Subcutaneous abdominal adipose tissue (tissue), 5 donors: ENCODE measurements around the gene SAMMSON.

Experiments
- H3K27ac ChIP-seq: one replicate; pipeline ENCODE4 v1.7.0; 2013; ENCODE audit warnings: low read depth, mild to moderate bottlenecking, inconsistent platforms, low read length, moderate library complexity
- H3K27me3 ChIP-seq, 5 donors: one replicate each; pipeline ENCODE4 v1.7.0; 2013; ENCODE audit warnings: low read length in 5 of 5, inconsistent platforms in 1 of 5; ENCODE audit not compliant: control insufficient read depth in 5 of 5, insufficient read depth in 4 of 5
- H3K36me3 ChIP-seq, 5 donors: one replicate each; pipeline ENCODE4 v1.7.0; 2013; ENCODE audit warnings: low read length in 5 of 5; ENCODE audit not compliant: control insufficient read depth in 5 of 5, insufficient read depth in 5 of 5
- H3K4me1 ChIP-seq, 5 donors: one replicate each; pipeline ENCODE4 v1.7.0; 2013; ENCODE audit warnings: low read length in 5 of 5, mild to moderate bottlenecking in 3 of 5, moderate library complexity in 1 of 5; ENCODE audit not compliant: control insufficient read depth in 5 of 5, insufficient read depth in 5 of 5
- H3K4me3 ChIP-seq, 5 donors: one replicate each; pipeline ENCODE4 v1.7.0; 2013; ENCODE audit warnings: low read length in 5 of 5, low read depth in 1 of 5
- H3K9ac ChIP-seq, 5 donors: one replicate each; pipeline ENCODE4 v1.7.0; 2013; ENCODE audit warnings: low read length in 5 of 5, mild to moderate bottlenecking in 4 of 5, moderate library complexity in 3 of 5
- H3K9me3 ChIP-seq, 5 donors: one replicate each; pipeline ENCODE4 v1.7.0; 2013; ENCODE audit warnings: low read length in 5 of 5; ENCODE audit not compliant: control insufficient read depth in 5 of 5
- donor health status: healthy.
- donor health status: healthy.
- donor health status: healthy.
- donor health status: healthy.
- donor health status: healthy.

Gene SAMMSON

GRCh38 chr3:69999140-70000027 lies at the start of gene SAMMSON:
SAMMSON (plus strand) TSS chr3:69999733.
- Histone ChIP-seq H3K4me1 (peaks cover 0 to 9% (median 8%) of the 10 kb centered on the region in 5 donors), H3K9ac (peak within 1 kb of the TSS in 4 of 5 donors; percentile 12 to 51 (median 39)), H3K36me3 (no peaks in the 10 kb centered on the region), H3K27ac (no peak within 1 kb of the TSS), H3K27me3 (no peaks in the 10 kb centered on the region), H3K4me3 (peak within 1 kb of the TSS; percentile 23 to 70 (median 59)), H3K9me3 (peaks cover 0 to 3% (median 0%) of the 10 kb centered on the region in 5 donors)

- no peak overlapping the region for H3K27ac ChIP-seq
- H3K4me3 ChIP-seq = no peak overlapping the region
- no peak overlapping the region for H3K9ac ChIP-seq
- no peaks in the 10 kb centered on the region for H3K27me3 ChIP-seq
- H3K4me1 ChIP-seq = peaks cover 0 to 4% (median 3%) of the 10 kb centered on the region in 5 donors
- no peaks in the 10 kb centered on the region for H3K9me3 ChIP-seq
- peaks cover 0 to 24% (median 18%) of the 10 kb centered on the region in 5 donors for H3K36me3 ChIP-seq
Measured at GRCh38 chr3:69951616-69952015, 47.9 kb upstream of the SAMMSON start.

GRCh38 chr3:69959581-69959980 lies 40.0 kb upstream of the SAMMSON start:
- H3K9ac ChIP-seq = no peak overlapping the region
- H3K9me3 ChIP-seq = no peaks in the 10 kb centered on the region
- no peaks in the 10 kb centered on the region for H3K27me3 ChIP-seq
- H3K4me3 ChIP-seq = no peak overlapping the region
- no peaks in the 10 kb centered on the region for H3K4me1 ChIP-seq
- H3K27ac ChIP-seq = no peak overlapping the region
- H3K36me3 ChIP-seq = peaks cover 13 to 41% (median 30%) of the 10 kb centered on the region in 5 donors

GRCh38 chr3:69961706-69962439 lies 37.7 kb upstream of the SAMMSON start:
- peaks cover 18 to 42% (median 35%) of the 10 kb centered on the region in 5 donors for H3K36me3 ChIP-seq
- H3K4me1 ChIP-seq = no peaks in the 10 kb centered on the region
- no peak overlapping the region for H3K9ac ChIP-seq
- H3K9me3 ChIP-seq = no peaks in the 10 kb centered on the region
- no peak overlapping the region for H3K27ac ChIP-seq
- no peak overlapping the region for H3K4me3 ChIP-seq
- H3K27me3 ChIP-seq = no peaks in the 10 kb centered on the region

GRCh38 chr3:69963643-69964042 lies 35.9 kb upstream of the SAMMSON start:
- Histone ChIP-seq H3K27ac (no peak overlapping the region), H3K9ac (no peak overlapping the region)

GRCh38 chr3:69967156-69967555 lies 32.4 kb upstream of the SAMMSON start:
- H3K9me3 ChIP-seq = no peaks in the 10 kb centered on the region
- H3K9ac ChIP-seq = no peak overlapping the region
- peaks cover 7 to 17% (median 14%) of the 10 kb centered on the region in 5 donors for H3K36me3 ChIP-seq
- no peak overlapping the region for H3K4me3 ChIP-seq
- no peak overlapping the region for H3K27ac ChIP-seq
- no peaks in the 10 kb centered on the region for H3K4me1 ChIP-seq
- H3K27me3 ChIP-seq = no peaks in the 10 kb centered on the region

More at GRCh38 chr3:69963643-69964042, 35.9 kb upstream of the SAMMSON start:
- H3K27me3 ChIP-seq = no peaks in the 10 kb centered on the region
- no peaks in the 10 kb centered on the region for H3K4me1 ChIP-seq
- no peak overlapping the region for H3K4me3 ChIP-seq
- H3K36me3 ChIP-seq = peaks cover 18 to 35% (median 33%) of the 10 kb centered on the region in 5 donors
- no peaks in the 10 kb centered on the region for H3K9me3 ChIP-seq

GRCh38 chr3:69970827-69971226 lies 28.7 kb upstream of the SAMMSON start:
- Histone ChIP-seq H3K9me3 (no peaks in the 10 kb centered on the region), H3K4me3 (no peak overlapping the region), H3K27me3 (no peaks in the 10 kb centered on the region), H3K36me3 (peaks cover 0 to 4% (median 0%) of the 10 kb centered on the region in 5 donors), H3K4me1 (no peaks in the 10 kb centered on the region), H3K27ac (no peak overlapping the region), H3K9ac (no peak overlapping the region)

- H3K4me3 ChIP-seq = no peak overlapping the region
- H3K9me3 ChIP-seq = peaks cover 0 to 5% (median 3%) of the 10 kb centered on the region in 5 donors
- no peak overlapping the region for H3K9ac ChIP-seq
- H3K4me1 ChIP-seq = no peaks in the 10 kb centered on the region
- no peak overlapping the region for H3K27ac ChIP-seq
- H3K27me3 ChIP-seq = no peaks in the 10 kb centered on the region
- no peaks in the 10 kb centered on the region for H3K36me3 ChIP-seq
Measured at GRCh38 chr3:69972672-69973071, 26.9 kb upstream of the SAMMSON start.

GRCh38 chr3:69976021-69976420 lies 23.5 kb upstream of the SAMMSON start:
- Histone ChIP-seq H3K27me3 (no peaks in the 10 kb centered on the region), H3K36me3 (no peaks in the 10 kb centered on the region), H3K4me3 (no peak overlapping the region)

More at GRCh38 chr3:69976021-69976420, 23.5 kb upstream of the SAMMSON start:
- Histone ChIP-seq H3K9me3 (peaks cover 2 to 19% (median 10%) of the 10 kb centered on the region in 5 donors), H3K27ac (no peak overlapping the region), H3K9ac (no peak overlapping the region), H3K4me1 (no peaks in the 10 kb centered on the region)
